Stimulated activated CD8-positive, alpha-beta memory T cell treated with anti-CD3 and anti-CD28 coated beads, Interleukin-7, amount 100 ng/mL, for 24 hours (primary cell): Measurements from ENCODE around the gene NANOS1.
A peak's percentile ranks its signal among the peaks of the same experiment; 100 is the strongest.

Experiments used
- DNase-seq: peaks from one replicate; pipeline ENCODE4 v3.0.0-alpha.2; 2020; ENCODE audit warnings: low read depth

The NANOS1 gene

DNA sequence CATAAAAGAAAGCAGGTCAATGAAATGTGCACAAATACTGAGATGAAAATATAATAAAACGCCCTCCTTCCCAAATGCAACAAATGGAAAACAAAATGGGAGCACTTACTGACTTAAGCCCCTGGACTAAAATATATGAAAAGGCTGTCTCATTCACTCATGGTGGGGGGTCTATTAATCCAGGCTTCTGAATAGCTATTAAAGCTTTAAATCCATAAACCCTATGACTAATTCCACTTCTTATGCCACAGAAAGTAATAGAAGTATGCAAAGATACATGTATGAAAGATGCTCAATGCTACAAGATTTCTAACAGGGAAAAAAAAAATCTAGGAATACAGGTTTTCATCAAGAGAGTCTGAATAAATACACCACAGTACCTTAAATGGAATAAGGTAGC, 30.6 kb downstream of the NANOS1 start:
- no peak for DNase-seq

DNA sequence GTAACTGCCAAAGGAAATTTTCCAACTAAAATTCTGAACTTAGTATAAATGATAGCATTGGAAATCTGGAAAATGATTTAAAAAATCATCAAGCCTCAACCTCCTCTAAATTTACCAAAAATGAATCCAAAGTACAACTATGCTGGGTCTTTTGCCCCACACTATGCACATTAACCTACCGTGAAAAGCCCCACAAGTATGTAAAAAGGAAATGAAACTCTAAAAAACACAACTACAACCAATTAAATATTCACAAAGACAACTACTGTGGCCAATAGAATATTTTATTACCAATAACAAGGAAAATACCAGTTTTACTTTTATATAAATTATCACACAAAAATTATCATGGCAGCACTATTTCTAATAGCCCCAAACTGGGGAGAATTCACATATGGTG, 31.8 kb downstream of the NANOS1 start:
- DNase-seq, result no peak

DNA sequence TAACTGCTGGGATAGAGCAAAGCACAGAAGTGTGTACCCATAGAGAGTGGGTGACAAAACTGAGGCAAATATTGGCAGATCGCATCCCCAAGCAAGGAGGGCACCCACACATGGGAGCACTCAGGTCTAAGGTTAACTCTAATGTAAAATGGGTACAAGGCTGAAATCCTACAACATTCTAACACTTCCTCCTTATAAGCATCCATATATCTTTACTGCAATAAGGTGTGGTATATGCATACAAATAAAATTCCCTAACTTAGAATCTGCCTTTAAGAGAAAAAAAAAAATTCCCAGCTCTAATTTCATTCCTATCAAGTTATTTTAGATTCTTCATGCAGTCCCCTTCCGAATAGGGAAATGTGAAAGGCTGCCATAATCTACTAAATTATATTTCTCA, 32.4 kb downstream of the NANOS1 start:
- no peak for DNase-seq

DNA sequence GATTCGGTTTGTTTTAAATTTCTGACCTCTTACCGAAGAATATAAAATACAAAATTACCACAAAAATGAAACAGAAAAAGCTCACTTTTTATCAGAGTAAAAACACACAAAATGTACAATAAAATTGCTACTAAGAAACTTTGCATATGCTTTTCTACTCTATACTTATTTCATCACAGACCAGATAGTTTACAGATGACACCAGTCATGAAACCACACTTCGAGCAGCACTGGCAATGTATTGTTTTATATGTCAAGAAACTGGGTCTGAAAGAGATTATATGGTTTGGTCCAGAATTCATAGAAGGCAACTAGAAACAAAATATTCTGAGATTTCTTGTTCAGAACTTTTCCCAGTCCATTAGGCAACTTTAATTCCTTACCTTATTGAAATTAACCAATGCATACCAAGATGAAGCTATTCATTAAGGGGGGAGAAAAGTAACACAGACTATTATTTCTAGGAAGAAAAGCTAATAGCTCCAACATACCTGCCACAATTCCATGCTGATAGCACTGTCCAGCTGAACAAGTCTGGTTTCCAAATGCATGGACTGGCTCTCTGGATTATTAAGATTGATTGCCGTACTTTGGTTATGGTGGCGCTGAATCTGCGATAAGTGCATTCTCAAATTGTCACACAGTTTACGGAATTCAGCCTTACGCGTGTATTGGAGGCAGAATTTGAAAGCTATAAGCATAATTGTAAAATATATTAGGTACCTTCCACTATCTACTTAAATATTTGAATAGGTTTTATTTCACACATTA, 41.1 kb downstream of the NANOS1 start:
- no peak for DNase-seq

DNA sequence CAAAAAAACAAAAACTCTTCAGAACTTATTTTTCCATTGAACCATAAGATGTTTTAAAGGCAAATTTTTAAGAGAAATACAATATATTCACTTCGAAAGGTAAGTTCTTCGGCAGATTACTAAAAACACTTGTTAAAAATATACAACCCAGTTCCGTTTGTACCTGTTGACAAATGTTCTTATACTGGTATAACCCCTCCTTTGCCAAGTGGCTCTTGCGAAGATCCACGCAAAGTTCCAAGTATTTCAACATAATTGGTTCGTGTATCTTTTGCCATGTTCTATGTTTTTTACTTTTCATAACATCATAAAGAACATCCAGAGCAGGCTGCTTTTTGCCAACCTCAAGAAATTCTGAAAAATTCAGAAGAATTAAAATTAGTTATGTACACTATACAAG, 44.1 kb downstream of the NANOS1 start:
- no peak for DNase-seq

DNA sequence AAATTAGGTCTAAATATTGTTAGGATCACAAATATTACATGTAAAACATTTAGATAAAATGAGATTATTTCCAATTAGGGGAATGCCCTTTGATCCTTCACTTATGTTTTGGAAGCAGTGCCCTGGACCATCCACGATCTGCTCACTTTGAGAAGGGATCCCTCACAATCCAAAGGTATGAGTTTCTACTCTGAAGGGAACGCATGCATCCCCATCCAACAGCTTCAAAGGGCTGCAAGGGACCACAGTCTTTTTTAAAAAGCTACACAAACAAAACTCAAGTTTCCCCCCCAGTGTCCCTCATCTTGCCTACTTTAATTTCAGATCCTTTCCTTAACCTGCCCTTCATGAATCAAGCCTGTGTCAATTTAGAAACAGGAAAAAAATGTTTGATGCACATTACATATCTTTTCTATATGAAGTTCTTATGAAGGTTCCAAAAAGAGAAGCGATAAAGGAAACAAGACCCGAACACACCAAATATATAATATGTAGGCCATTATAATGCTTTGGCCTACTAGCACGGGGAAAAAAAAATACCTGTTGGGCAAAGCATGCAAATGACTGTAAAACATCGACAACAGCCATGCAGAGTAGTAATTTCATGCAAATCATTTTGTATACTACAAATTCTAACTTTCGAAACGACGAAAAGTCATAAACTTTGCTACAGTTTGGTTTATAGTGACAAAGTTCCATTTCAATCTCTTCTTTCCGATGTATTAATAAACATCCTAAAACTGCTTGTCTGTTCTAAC, 49.1 kb downstream of the NANOS1 start:
- DNase-seq, result no peak

DNA sequence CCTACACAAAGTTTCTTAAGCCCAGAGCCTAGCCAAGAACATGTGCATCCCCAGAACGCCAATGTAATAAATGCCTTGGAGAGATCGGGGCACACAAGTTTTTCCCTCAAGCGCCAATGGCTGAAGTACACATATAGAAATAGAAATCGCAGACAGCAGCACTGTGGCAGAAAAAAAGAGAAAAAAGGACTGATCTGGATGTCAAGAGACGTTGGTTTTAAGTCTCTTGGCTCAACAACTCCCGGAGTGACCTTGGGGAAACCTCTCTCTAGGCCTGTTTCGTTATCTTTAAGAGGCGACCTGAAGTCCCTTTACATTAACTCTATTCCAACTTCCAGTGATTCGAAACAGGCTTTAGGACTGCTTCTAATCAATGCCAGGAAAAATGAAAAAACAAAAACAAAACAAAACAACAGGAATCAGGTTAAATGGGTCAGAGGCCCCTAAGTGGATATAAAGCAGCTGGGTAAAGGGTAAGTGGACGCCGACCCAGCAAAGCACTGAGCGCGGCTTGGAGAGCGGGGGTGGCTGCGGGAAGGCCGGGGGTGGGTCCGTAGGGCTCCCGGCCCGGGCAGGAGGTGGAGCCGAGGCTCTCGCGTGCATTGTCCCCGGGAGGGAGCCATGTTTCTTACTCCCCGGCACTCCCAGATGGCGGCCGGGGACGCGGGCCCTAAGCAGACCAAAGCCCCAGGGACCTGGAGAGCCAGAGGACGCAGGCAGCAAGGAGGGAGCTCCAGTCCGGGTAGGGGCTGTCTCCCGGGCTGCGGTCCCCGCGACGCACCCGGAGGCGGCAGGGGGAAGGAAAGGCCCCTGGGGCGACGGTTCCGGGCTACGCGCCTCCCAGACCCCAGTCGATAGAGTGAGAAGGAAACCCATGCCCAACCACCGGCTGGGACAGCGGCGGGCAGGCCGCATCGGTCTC, 50.3 kb downstream of the NANOS1 start:
- DNase-seq, result peak; percentile 37

DNA sequence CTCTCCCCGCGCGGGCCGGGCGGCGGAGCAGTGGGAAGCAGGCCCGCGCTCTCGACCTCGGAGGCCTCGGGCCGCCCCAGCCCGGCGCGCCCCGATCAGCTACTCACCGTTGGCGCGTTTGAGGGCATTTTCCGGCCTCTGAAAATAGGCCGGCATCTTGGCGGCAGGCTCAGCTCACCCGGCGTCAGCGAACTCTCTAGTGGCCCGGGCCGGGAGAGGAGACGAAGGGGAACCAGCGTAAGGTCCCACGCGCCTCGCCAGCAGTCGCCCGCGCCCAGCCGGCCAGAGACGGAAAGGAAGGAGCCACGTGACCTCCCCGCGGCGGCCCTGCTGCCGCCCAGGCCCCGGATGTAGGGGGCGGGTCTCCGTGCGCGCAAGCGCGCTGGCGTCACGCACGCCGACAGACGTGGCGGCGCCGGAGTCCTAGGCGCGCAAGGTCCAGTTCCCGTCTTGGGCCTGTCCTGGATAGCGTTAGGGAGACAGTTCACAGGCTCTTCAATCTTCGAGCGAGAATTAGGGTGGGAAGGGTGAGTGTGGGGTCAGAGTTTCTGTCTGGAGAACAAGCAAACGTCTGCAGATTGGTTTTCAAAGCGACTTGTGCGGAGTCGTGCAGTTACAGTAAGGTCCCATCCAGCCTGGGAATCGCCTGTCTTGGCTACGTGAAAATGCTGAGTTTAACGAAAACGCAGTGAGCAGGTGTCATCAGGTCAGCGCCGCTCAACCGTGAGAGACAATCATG, 51.2 kb downstream of the NANOS1 start, which contains the start of gene EIF3A:
Gene EIF3A (minus strand): TSS at position 297 of the 739 bp plus-strand sequence. CDS start 141 bp downstream, at position 156.
- peak; percentile 84 for DNase-seq
